DMS153 (cell line): ENCODE data around the gene UNC80.
"Not testable (repeated sequence)": the region's sequence is repeated elsewhere in the genome, so short reads cannot be mapped to it uniquely, and the experiment has no call there.

ENCODE experiments used
- DNase-seq: peaks from one replicate; lab custom pipeline; 2025; lab: John Stamatoyannopoulos, UW

Gene UNC80

GRCh38 chr2:209771474-209772289 is at the start of gene UNC80:
TSS of gene UNC80 (plus strand) at chr2:209771832. CDS start at chr2:209772073, 241 bp downstream.
- peak; percentile 39 for DNase-seq

- no peak for DNase-seq
Observed at GRCh38 chr2:209726311-209726710, 45.3 kb upstream of the UNC80 start.

GRCh38 chr2:209727077-209727476 is 44.6 kb upstream of the UNC80 start:
- no peak for DNase-seq

GRCh38 chr2:209734805-209735204 is 36.8 kb upstream of the UNC80 start:
- DNase-seq = no peak

- no peak for DNase-seq
Observed at GRCh38 chr2:209741953-209742352, 29.7 kb upstream of the UNC80 start.

GRCh38 chr2:209753020-209753419 is 18.6 kb upstream of the UNC80 start:
- no peak for DNase-seq

GRCh38 chr2:209757163-209757562 is 14.5 kb upstream of the UNC80 start:
- no peak for DNase-seq

- no peak for DNase-seq
Observed at GRCh38 chr2:209761566-209761965, 10.1 kb upstream of the UNC80 start.

- no peak for DNase-seq
Observed at GRCh38 chr2:209762563-209762962, 9.1 kb upstream of the UNC80 start.

- no peak for DNase-seq
Observed at GRCh38 chr2:209763106-209763505, 8.5 kb upstream of the UNC80 start.

- DNase-seq = no peak
Observed at GRCh38 chr2:209766613-209767012, 5.0 kb upstream of the UNC80 start.

- no peak for DNase-seq
Observed at GRCh38 chr2:209767316-209767715, 4.3 kb upstream of the UNC80 start.

GRCh38 chr2:209768557-209768956 is 3.1 kb upstream of the UNC80 start:
- DNase-seq = no peak

GRCh38 chr2:209772290-209772685 is 656 bp downstream of the UNC80 start:
- peak; percentile 26 for DNase-seq

- DNase-seq = peak; percentile 23
Observed at GRCh38 chr2:209773377-209773776, 1.7 kb downstream of the UNC80 start.

- DNase-seq = no peak
Observed at GRCh38 chr2:209787416-209787815, 15.8 kb downstream of the UNC80 start.

GRCh38 chr2:209788925-209789324 is 17.3 kb downstream of the UNC80 start:
- DNase-seq = no peak

- DNase-seq = no peak
Observed at GRCh38 chr2:209790066-209790728, 18.6 kb downstream of the UNC80 start.

GRCh38 chr2:209791151-209791550 is 19.5 kb downstream of the UNC80 start:
- DNase-seq = no peak

GRCh38 chr2:209795425-209795824 is 23.8 kb downstream of the UNC80 start:
- not testable (repeated sequence) for DNase-seq

GRCh38 chr2:209805351-209805750 is 33.7 kb downstream of the UNC80 start:
- DNase-seq = no peak

GRCh38 chr2:209806318-209806717 is 34.7 kb downstream of the UNC80 start:
- no peak for DNase-seq

GRCh38 chr2:209808521-209808920 is 36.9 kb downstream of the UNC80 start:
- DNase-seq = no peak
